Endodermal cell (in vitro differentiated cells): Measurements from ENCODE around the gene STAP2. TPM values are rescaled to one million over a fixed set of nuclear protein-coding genes. Genes with fewer than 3 reads are reported as not detected.

Experiments
- DNase-seq: peaks from one replicate; pipeline ENCODE4 v3.0.0-alpha.2; 2017
- H3K27ac ChIP-seq: 2 replicates; pipeline ENCODE4 v1.5.1; 2013; ENCODE audit warnings: mild to moderate bottlenecking, low read depth, low read length, moderate library complexity
- H3K27me3 ChIP-seq: 2 replicates; pipeline ENCODE4 v1.6.1; 2013; ENCODE audit warnings: mild to moderate bottlenecking, low read length, moderate library complexity; ENCODE audit not compliant: insufficient read depth, control insufficient read depth, poor library complexity, severe bottlenecking
- H3K36me3 ChIP-seq: 2 replicates; pipeline ENCODE4 v1.7.0; 2013; ENCODE audit warnings: mild to moderate bottlenecking, low read length, moderate library complexity; ENCODE audit not compliant: control insufficient read depth, insufficient read depth
- H3K4me1 ChIP-seq: one replicate; pipeline ENCODE4 v1.7.0; 2013; ENCODE audit warnings: low read length; ENCODE audit not compliant: control insufficient read depth, insufficient read depth
- H3K4me3 ChIP-seq: 2 replicates; pipeline ENCODE4 v1.5.1; 2013; ENCODE audit warnings: mild to moderate bottlenecking, low read length, moderate library complexity
- H3K9ac ChIP-seq: 2 replicates; pipeline ENCODE4 v1.6.1; 2013; ENCODE audit warnings: mild to moderate bottlenecking, low read length, moderate library complexity; ENCODE audit not compliant: poor library complexity, severe bottlenecking; ENCODE audit errors: extremely low read depth
- H3K9me3 ChIP-seq: 2 replicates; pipeline ENCODE4 v1.6.1; 2013; ENCODE audit warnings: mild to moderate bottlenecking, low read length, moderate library complexity; ENCODE audit not compliant: control insufficient read depth
- H3K27ac Mint-ChIP-seq: 2 replicates; pipeline ENCODE4 v1.8.0; 2020; ENCODE audit warnings: mixed read lengths
- H3K27me3 Mint-ChIP-seq: 2 replicates; pipeline ENCODE4 v1.8.0; 2021; ENCODE audit warnings: mild to moderate bottlenecking, mixed read lengths; ENCODE audit not compliant: insufficient read depth
- H3K36me3 Mint-ChIP-seq: 2 replicates; pipeline ENCODE4 v1.8.0; 2020; ENCODE audit warnings: low read depth, mixed read lengths
- H3K4me1 Mint-ChIP-seq: 2 replicates; pipeline ENCODE4 v1.8.0; 2020; ENCODE audit warnings: mixed read lengths
- H3K4me3 Mint-ChIP-seq: 2 replicates; pipeline ENCODE4 v1.8.0; 2020; ENCODE audit warnings: mild to moderate bottlenecking, moderate library complexity, mixed read lengths
- H3K9me3 Mint-ChIP-seq: 2 replicates; pipeline ENCODE4 v1.8.0; 2020; ENCODE audit warnings: mild to moderate bottlenecking, mixed read lengths
- CTCF ChIP-seq: fragments of 200-600 bp; sonication (generic); conservative IDR thresholded peaks from 2 replicates; pipeline ENCODE4 v1.5.0; 2021; ENCODE audit warnings: antibody characterized with exemption, mild to moderate bottlenecking
- WGBS, 2 experiments: methylation state at CpG; one replicate each; pipeline versions ENCODE4 v1.1.5 to v1.1.7; 2013; ENCODE audit warnings: missing lambda C conversion rate in 2 of 2, mixed read lengths in 1 of 2; ENCODE audit not compliant: insufficient coverage in 1 of 2, insufficient read length in 1 of 2; 5-methylcytosine and 5-hydroxymethylcytosine counted together
- total RNA-seq, 2 donors: library from RNA; stranded (reverse); fragmentation: NEBNext Ultra II Directional in 1 of 2; extraction: Animal tissue kit (Norgen Biotek cat#: 25700) in 1 of 2; gene quantifications; 2 replicates in 1 of 2; 3 replicates in 1 of 2; pipeline ENCODE4 v1.2.1, GENCODE V29; 2021

Gene STAP2
- total RNA-seq, 2 donors from 2014 or later: 12.7 to 13.3 TPM

- Mint-ChIP-seq H3K4me3 (no peak overlapping the region), H3K4me1 (peaks cover 22% of the 10 kb centered on the region), H3K36me3 (peaks cover 25% of the 10 kb centered on the region), H3K27me3 (no peaks in the 10 kb centered on the region), H3K27ac (no peak overlapping the region), H3K9me3 (no peaks in the 10 kb centered on the region)
- Histone ChIP-seq H3K4me1 (peaks cover 8% of the 10 kb centered on the region), H3K9me3 (no peaks in the 10 kb centered on the region), H3K36me3 (peaks cover 16% of the 10 kb centered on the region), H3K27ac (peak overlapping the region; percentile 53), H3K9ac (no peak overlapping the region), H3K4me3 (no peak overlapping the region), H3K27me3 (no peaks in the 10 kb centered on the region)
- TF ChIP-seq CTCF: no peak
- no peak for DNase-seq
- WGBS, 2 experiments: 92 to 96% methylated on average over 10 to 15 of the region's 15 CpGs
Measured at GRCh38 chr19:4385291-4386040, 46.8 kb upstream of the STAP2 start.

- H3K9ac ChIP-seq: no peak overlapping the region
Measured at GRCh38 chr19:4380254-4380727, 41.7 kb upstream of the STAP2 start.

More at GRCh38 chr19:4380254-4380727, 41.7 kb upstream of the STAP2 start:
- Mint-ChIP-seq H3K9me3 (no peaks in the 10 kb centered on the region), H3K4me3 (no peak overlapping the region), H3K27me3 (no peaks in the 10 kb centered on the region), H3K36me3 (peaks cover 11% of the 10 kb centered on the region), H3K4me1 (peaks cover 29% of the 10 kb centered on the region), H3K27ac (peak overlapping the region; percentile 37)
- no peak for DNase-seq
- Histone ChIP-seq H3K27me3 (no peaks in the 10 kb centered on the region), H3K4me3 (no peak overlapping the region), H3K36me3 (peaks cover 13% of the 10 kb centered on the region), H3K4me1 (peaks cover 3% of the 10 kb centered on the region), H3K9me3 (no peaks in the 10 kb centered on the region), H3K27ac (no peak overlapping the region)
- WGBS, 2 experiments: 89 to 90% methylated on average over 15 to 17 of the region's 17 CpGs
- TF ChIP-seq CTCF: no peak
